Heart left ventricle (tissue), 16 donors: ENCODE data around the gene ZBTB46. TPM values are rescaled to one million over a fixed set of nuclear protein-coding genes. Genes with fewer than 3 reads are reported as not detected.

Source experiments
- ATAC-seq, 4 donors: fragments of 200-7000 bp; cut with Tn5 transposase; one replicate each; pipeline ENCODE4 v1.9.1; 2020 to 2022; ENCODE audit warnings: moderate library complexity in 4 of 4, mild to moderate bottlenecking in 3 of 4, moderate number of reproducible peaks in 1 of 4
- DNase-seq, 5 donors: peaks; one replicate each; pipeline ENCODE4 v3.0.0-alpha.2; 2020
- H3K27ac ChIP-seq, 12 donors: fragments of 200-600 bp; sonication (generic) in 4 of 12; one replicate each; pipeline versions ENCODE4 v1.5.0 to v1.8.0; 2016 to 2022; ENCODE audit warnings: mild to moderate bottlenecking in 2 of 12
- H3K27me3 ChIP-seq, 9 donors: fragments of 200-600 bp; sonication (generic) in 2 of 9; one replicate each; pipeline versions ENCODE4 v1.5.1 to v1.8.0; 2016 to 2022; ENCODE audit warnings: mild to moderate bottlenecking in 3 of 9
- H3K36me3 ChIP-seq, 9 donors: fragments of 200-600 bp; sonication (generic) in 2 of 9; one replicate each; pipeline versions ENCODE4 v1.5.0 to v1.8.0; 2018 to 2022; ENCODE audit warnings: mild to moderate bottlenecking in 2 of 9
- H3K4me1 ChIP-seq, 12 donors: fragments of 200-600 bp; sonication (generic) in 4 of 12; one replicate each; pipeline versions ENCODE4 v1.5.0 to v1.8.0; 2016 to 2022; ENCODE audit warnings: mild to moderate bottlenecking in 3 of 12
- H3K4me3 ChIP-seq, 12 donors: fragments of 200-600 bp; sonication (generic) in 4 of 12; one replicate each; pipeline versions ENCODE4 v1.5.0 to v1.8.0; 2017 to 2022; ENCODE audit warnings: mild to moderate bottlenecking in 9 of 12, moderate library complexity in 4 of 12
- H3K9me3 ChIP-seq, 12 donors: fragments of 200-600 bp; sonication (generic) in 4 of 12; one replicate each; pipeline versions ENCODE4 v1.5.0 to v1.8.0; 2016 to 2022; ENCODE audit warnings: mild to moderate bottlenecking in 1 of 12
- CTCF ChIP-seq, 12 donors: fragments of 200-600 bp; sonication (generic) in 4 of 12; IDR thresholded peaks; one replicate each; pipeline versions ENCODE4 v1.5.0 to v1.8.0; 2018 to 2022; ENCODE audit warnings: antibody characterized with exemption in 12 of 12, mild to moderate bottlenecking in 5 of 12
- POLR2A ChIP-seq, 2 donors: fragments of 450-650 bp; IDR thresholded peaks; one replicate each; pipeline ENCODE4 v1.6.1; 2017; ENCODE audit warnings: antibody characterized with exemption in 2 of 2, mild to moderate bottlenecking in 2 of 2, moderate library complexity in 2 of 2
- WGBS, 4 donors: extraction: QIAGEN DNeasy Blood & Tissue Kit in 2 of 4; methylation state at CpG; one replicate each; pipeline versions ENCODE4 v1.1.5 to v1.1.7; 2013 to 2018; 5-methylcytosine and 5-hydroxymethylcytosine counted together
- intact Hi-C, 10 donors: fragments of 100-400 bp; cut with DNase I; formaldehyde crosslinking; loops; one replicate each; pipeline versions ENCODE4 v1.11.1 to v1.14.2; 2022
- polyA plus RNA-seq, 2 donors: library from polyadenylated mRNA; stranded (reverse); fragments of 200-250 nt; gene quantifications; one replicate each; pipeline ENCODE4 v1.2.3, GENCODE V29; 2013
- total RNA-seq, 9 donors: library from RNA; depleted of rRNA in 2 of 9; stranded (reverse); fragments of >200 nt in 2 of 9; fragmentation: NEBNext Ultra II Directional in 3 of 9; extraction: Animal tissue kit (Norgen Biotek cat#: 25700) in 3 of 9; gene quantifications; one replicate each; pipeline versions ENCODE4 v1.1.0 to v1.2.4, GENCODE V29; 2016 to 2023
- donor health status: ischemic (EF 13 %, LVEDD 7.1; RV severe dilation, severe dysfunction).
- donor health status: healthy with polysubstance abuse.
- donor health status: DM: no; HTN: yes; CAD: no.
- donor health status: DM: no; HTN: no; CAD: no.
- donor health status: ischemic (EF 25% LVEDD 6.9; RV normal size, moderate dysfunction).
- donor health status: ischemic (EF 25% LVEDD 5.7; RV mildly dilated, moderate dysfunction).
- donor health status: healthy.
- donor health status: DM: yes; HTN: yes; CAD: no.
- donor health status: ischemic (EF 35%, LVEDD 5.7; RV mildly dilated, moderate dysfunction).
- donor health status: nonischemic (EF 11% LVEDD 7.7; RV severe dilation, severe dysfunction).
- donor health status: DM: yes; HTN: yes; CAD: no.
- donor health status: PGD.
- donor health status: ischemic (EF 29% LVEDD 5.4; RV normal size, mild dysfunction).
- donor health status: nonischemic (EF 23%, LVEDD 6.1; RV moderate dilation, normal function).

Gene ZBTB46
- total and polyA plus RNA-seq, 11 donors: 6.6 to 27.4 (median 14.3) TPM

GRCh38 chr20:63743210-63743970, 87.7 kb downstream of the ZBTB46 start:
- intact Hi-C loops: loop anchor here in 1 of 10 donors (5.0 kb wide), 1 partner anchor 84 kb away; no protein-coding TSS in a partner anchor
- no peaks in the 10 kb centered on the region for H3K9me3 ChIP-seq
- DNase-seq (peak in 1 of 5 donors; percentile 56), ATAC-seq (no peak)
- TF ChIP-seq POLR2A (IDR thresholded peaks at IDR 0.05): no peak
- no peak overlapping the region for H3K4me3 ChIP-seq
- H3K27ac ChIP-seq: no peak overlapping the region
- H3K27me3 ChIP-seq: no peaks in the 10 kb centered on the region
- 86 to 88% (median 88%) methylated on average over 30 to 31 of the region's 31 CpGs for WGBS, 4 donors
- H3K4me1 ChIP-seq: peaks cover 5 to 38% (median 22%) of the 10 kb centered on the region in 12 donors
- peaks cover 0 to 61% (median 45%) of the 10 kb centered on the region in 9 donors for H3K36me3 ChIP-seq

GRCh38 chr20:63742381-63743024, 88.6 kb downstream of the ZBTB46 start:
- Histone ChIP-seq H3K4me1 (peaks cover 8 to 42% (median 31%) of the 10 kb centered on the region in 12 donors), H3K27ac (peak overlapping the region in 3 of 12 donors; percentile 1 to 94 (median 92)), H3K36me3 (peaks cover 0 to 54% (median 45%) of the 10 kb centered on the region in 9 donors), H3K27me3 (no peaks in the 10 kb centered on the region), H3K9me3 (no peaks in the 10 kb centered on the region), H3K4me3 (no peak overlapping the region)
- intact Hi-C loops: loop anchor here in 1 of 10 donors (5.0 kb wide), 1 partner anchor 85 kb away; no protein-coding TSS in a partner anchor
- TF ChIP-seq CTCF (IDR thresholded peaks at IDR 0.05) (no peak), POLR2A (IDR thresholded peaks at IDR 0.05) (no peak)
- ATAC-seq: no peak
- peak in 1 of 5 donors; percentile 52 for DNase-seq
- 82 to 86% (median 84%) methylated on average over 19 to 37 of the region's 37 CpGs for WGBS, 4 donors

- peaks cover 9 to 46% (median 35%) of the 10 kb centered on the region in 12 donors for H3K4me1 ChIP-seq
- H3K27ac ChIP-seq: peak overlapping the region in 11 of 12 donors; percentile 88 to 99 (median 94)
- H3K36me3 ChIP-seq: peaks cover 0 to 54% (median 45%) of the 10 kb centered on the region in 9 donors
- no peaks in the 10 kb centered on the region for H3K9me3 ChIP-seq
- peak overlapping the region in 10 of 12 donors; percentile 51 to 81 (median 68) for H3K4me3 ChIP-seq
- no peak for TF ChIP-seq POLR2A (IDR thresholded peaks at IDR 0.05)
- TF ChIP-seq CTCF (IDR thresholded peaks at IDR 0.05): no peak
- 79 to 83% (median 80%) methylated on average over 15 to 30 of the region's 30 CpGs for whole genome bisulfite sequencing, 4 donors
- H3K27me3 ChIP-seq: no peaks in the 10 kb centered on the region
- ATAC-seq: no peak
- peak in 1 of 5 donors; percentile 65 for DNase-seq
- intact Hi-C loops: loop anchor here in 1 of 10 donors (5.0 kb wide), 1 partner anchor 85 kb away; no protein-coding TSS in a partner anchor
Measured at GRCh38 chr20:63741676-63742380, 89.2 kb downstream of the ZBTB46 start.

DNA sequence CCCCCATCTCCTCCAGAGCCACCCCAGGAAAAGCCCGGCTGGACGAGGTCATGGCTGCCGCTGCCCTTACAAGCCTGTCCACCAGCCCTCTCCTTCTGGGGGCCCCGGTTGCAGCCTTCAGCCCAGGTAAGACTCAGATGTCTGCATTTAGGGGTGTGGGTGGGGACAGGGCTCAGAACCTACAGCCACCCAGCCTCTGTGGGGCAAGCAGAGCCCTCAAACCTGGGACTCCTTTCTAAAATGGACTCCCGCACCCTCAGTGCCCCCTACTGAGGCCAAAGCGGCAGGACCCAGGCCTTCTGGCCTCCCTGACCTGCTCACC, 89.7 kb downstream of the ZBTB46 start:
- intact Hi-C loops: loop anchor here in 1 of 10 donors (5.0 kb wide), 1 partner anchor 86 kb away; no protein-coding TSS in a partner anchor

More for the DNA sequence above, 89.7 kb downstream of the ZBTB46 start:
- no peaks in the 10 kb centered on the region for H3K27me3 ChIP-seq
- H3K27ac ChIP-seq: peak overlapping the region in 11 of 12 donors; percentile 88 to 99 (median 94)
- no peak for DNase-seq
- no peak for TF ChIP-seq CTCF (IDR thresholded peaks at IDR 0.05)
- no peak for TF ChIP-seq POLR2A (IDR thresholded peaks at IDR 0.05)
- H3K4me3 ChIP-seq: peak overlapping the region in 11 of 12 donors; percentile 40 to 81 (median 67)
- peaks cover 9 to 46% (median 35%) of the 10 kb centered on the region in 12 donors for H3K4me1 ChIP-seq
- ATAC-seq: no peak
- H3K36me3 ChIP-seq: peaks cover 0 to 49% (median 42%) of the 10 kb centered on the region in 9 donors
- H3K9me3 ChIP-seq: no peaks in the 10 kb centered on the region
- 19 to 33% (median 26%) methylated on average over 5 to 6 of the region's 6 CpGs for WGBS, 4 donors
